ENCODE measurements around the gene C2CD4A.

The C2CD4A gene

GRCh38 chr15:62068071-62068809, 1.5 kb downstream of the C2CD4A start:
- H3K36me3 ChIP-seq (ENCODE audit: low read depth): no peaks in the 10 kb centered on the region
- H3K4me3 ChIP-seq (ENCODE audit: severe bottlenecking): peak overlapping the region; percentile 37
- ATAC-seq (ENCODE audit: low read depth) (peak; percentile 15), DNase-seq (ENCODE audit: low spot score) (no peak)
- H3K9me3 ChIP-seq (ENCODE audit: severe bottlenecking): no peaks in the 10 kb centered on the region
- no peak overlapping the region for H3K27ac ChIP-seq (ENCODE audit: poor library complexity, severe bottlenecking)
- peaks cover 8% of the 10 kb centered on the region for H3K27me3 ChIP-seq (ENCODE audit: insufficient read depth, poor library complexity, severe bottlenecking)
- TF ChIP-seq, protein P1, sequence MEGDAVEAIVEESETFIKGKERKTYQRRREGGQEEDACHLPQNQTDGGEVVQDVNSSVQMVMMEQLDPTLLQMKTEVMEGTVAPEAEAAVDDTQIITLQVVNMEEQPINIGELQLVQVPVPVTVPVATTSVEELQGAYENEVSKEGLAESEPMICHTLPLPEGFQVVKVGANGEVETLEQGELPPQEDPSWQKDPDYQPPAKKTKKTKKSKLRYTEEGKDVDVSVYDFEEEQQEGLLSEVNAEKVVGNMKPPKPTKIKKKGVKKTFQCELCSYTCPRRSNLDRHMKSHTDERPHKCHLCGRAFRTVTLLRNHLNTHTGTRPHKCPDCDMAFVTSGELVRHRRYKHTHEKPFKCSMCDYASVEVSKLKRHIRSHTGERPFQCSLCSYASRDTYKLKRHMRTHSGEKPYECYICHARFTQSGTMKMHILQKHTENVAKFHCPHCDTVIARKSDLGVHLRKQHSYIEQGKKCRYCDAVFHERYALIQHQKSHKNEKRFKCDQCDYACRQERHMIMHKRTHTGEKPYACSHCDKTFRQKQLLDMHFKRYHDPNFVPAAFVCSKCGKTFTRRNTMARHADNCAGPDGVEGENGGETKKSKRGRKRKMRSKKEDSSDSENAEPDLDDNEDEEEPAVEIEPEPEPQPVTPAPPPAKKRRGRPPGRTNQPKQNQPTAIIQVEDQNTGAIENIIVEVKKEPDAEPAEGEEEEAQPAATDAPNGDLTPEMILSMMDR (IDR thresholded peaks at IDR 0.05; ENCODE audit: poor library complexity, severe bottlenecking): peak; percentile 41
- H3K4me1 ChIP-seq (ENCODE audit: insufficient read depth, poor library complexity, severe bottlenecking): peaks cover 21% of the 10 kb centered on the region

- no peak for ATAC-seq (ENCODE audit: low read depth)
- peaks cover 8% of the 10 kb centered on the region for H3K27me3 ChIP-seq (ENCODE audit: insufficient read depth, poor library complexity, severe bottlenecking)
- peak overlapping the region; percentile 37 for H3K4me3 ChIP-seq (ENCODE audit: severe bottlenecking)
These were observed 2.0 kb downstream of the C2CD4A start for GRCh38 chr15:62068810-62069167.

DNA sequence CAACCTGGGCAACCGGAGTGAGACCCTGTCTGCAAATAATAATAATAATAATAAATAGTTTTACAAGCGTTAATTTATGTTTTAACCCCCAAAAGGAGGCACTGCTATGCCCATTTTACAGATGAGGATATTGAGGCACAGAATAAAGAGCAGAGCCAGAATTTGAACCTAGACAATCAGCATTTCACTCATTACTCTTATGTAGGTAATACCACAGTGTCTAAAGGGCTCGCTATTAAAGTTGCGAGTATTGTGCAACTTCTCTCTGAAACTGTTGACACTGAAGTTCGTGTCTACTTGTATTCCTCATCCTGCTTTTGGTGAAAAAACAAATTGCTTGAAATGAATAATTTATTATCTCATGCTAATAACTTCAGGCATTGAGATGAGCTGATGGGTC, 2.8 kb downstream of the C2CD4A start:
- H3K36me3 ChIP-seq (ENCODE audit: low read depth): no peaks in the 10 kb centered on the region
- H3K27ac ChIP-seq (ENCODE audit: poor library complexity, severe bottlenecking): no peak overlapping the region
- H3K4me3 ChIP-seq (ENCODE audit: severe bottlenecking): no peak overlapping the region
- H3K27me3 ChIP-seq (ENCODE audit: insufficient read depth, poor library complexity, severe bottlenecking): peaks cover 8% of the 10 kb centered on the region
- no peaks in the 10 kb centered on the region for H3K9me3 ChIP-seq (ENCODE audit: severe bottlenecking)
- ATAC-seq (ENCODE audit: low read depth) (no peak), DNase-seq (ENCODE audit: low spot score) (no peak)
- TF ChIP-seq, protein P1 (IDR thresholded peaks at IDR 0.05; ENCODE audit: poor library complexity, severe bottlenecking): no peak
- peaks cover 8% of the 10 kb centered on the region for H3K4me1 ChIP-seq (ENCODE audit: insufficient read depth, poor library complexity, severe bottlenecking)

More at GRCh38 chr15:62068810-62069167, 2.0 kb downstream of the C2CD4A start:
- no peaks in the 10 kb centered on the region for H3K9me3 ChIP-seq (ENCODE audit: severe bottlenecking)
- no peak for DNase-seq (ENCODE audit: low spot score)
- TF ChIP-seq, protein P1 (IDR thresholded peaks at IDR 0.05; ENCODE audit: poor library complexity, severe bottlenecking): no peak
- H3K27ac ChIP-seq (ENCODE audit: poor library complexity, severe bottlenecking): no peak overlapping the region
- H3K36me3 ChIP-seq (ENCODE audit: low read depth): no peaks in the 10 kb centered on the region
- H3K4me1 ChIP-seq (ENCODE audit: insufficient read depth, poor library complexity, severe bottlenecking): peaks cover 15% of the 10 kb centered on the region

DNA sequence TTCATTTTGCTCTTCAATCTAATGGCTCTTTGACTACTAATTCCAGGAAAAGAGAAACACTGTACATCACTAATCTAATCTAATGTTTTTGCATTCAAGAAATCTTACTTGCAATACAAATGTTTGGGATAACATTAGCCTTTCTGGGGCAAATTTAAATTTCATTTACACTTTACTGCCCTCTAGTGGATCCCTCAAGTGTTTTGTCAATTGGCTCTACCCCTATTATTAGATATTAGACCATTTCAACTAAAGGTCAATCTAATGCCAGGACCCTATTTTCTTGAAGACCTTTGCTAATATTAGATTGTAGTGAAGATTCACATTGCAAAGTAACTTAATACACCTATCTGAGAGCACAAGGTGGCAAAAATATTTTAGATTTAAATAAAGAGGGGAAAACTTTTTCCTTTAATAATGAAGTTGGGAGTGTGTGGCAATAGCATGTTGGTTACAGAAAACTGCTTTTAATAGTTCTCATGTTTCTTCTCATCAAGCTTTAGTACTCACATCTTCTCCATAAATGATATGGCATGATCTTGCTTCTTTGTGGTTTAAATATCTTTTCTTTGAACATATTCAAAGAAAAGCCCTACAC, 5.0 kb downstream of the C2CD4A start:
- Histone ChIP-seq H3K9me3 (ENCODE audit: severe bottlenecking) (no peaks in the 10 kb centered on the region), H3K36me3 (ENCODE audit: low read depth) (no peaks in the 10 kb centered on the region), H3K27me3 (ENCODE audit: insufficient read depth, poor library complexity, severe bottlenecking) (peaks cover 8% of the 10 kb centered on the region), H3K4me1 (ENCODE audit: insufficient read depth, poor library complexity, severe bottlenecking) (peaks cover 14% of the 10 kb centered on the region), H3K27ac (ENCODE audit: poor library complexity, severe bottlenecking) (no peak overlapping the region), H3K4me3 (ENCODE audit: severe bottlenecking) (no peak overlapping the region)
- TF ChIP-seq, protein P1 (IDR thresholded peaks at IDR 0.05; ENCODE audit: poor library complexity, severe bottlenecking): peak; percentile 98
- DNase-seq (ENCODE audit: low spot score) (no peak), ATAC-seq (ENCODE audit: low read depth) (no peak)

Data from RWPE2 (cell line).